ENCODE results near the gene TFB2M.

Gene TFB2M

DNA sequence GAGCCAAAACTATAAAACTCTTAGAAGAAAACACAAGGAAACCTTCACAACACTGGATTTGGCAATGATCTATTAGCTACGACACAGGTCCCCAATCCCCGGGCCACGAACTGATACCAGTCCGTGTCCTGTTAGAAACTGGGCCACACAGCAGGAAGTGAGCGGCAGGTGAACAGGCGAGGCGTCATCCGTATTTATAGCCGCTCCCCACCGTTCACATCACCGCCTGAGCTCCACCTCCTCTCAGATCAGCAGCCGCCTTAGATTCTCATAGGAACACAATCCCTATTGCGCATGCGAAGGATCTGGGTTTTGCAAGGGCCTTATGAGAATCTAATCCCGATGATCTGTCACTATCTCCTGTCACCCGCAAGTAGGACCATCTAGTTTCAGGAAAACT lies 11.9 kb downstream of the TFB2M start:
- Histone ChIP-seq H3K27me3 (no peaks in the 10 kb centered on the region), H3K27ac (no peak overlapping the region), H3K9me3 (no peaks in the 10 kb centered on the region), H3K36me3 (peaks cover 34% of the 10 kb centered on the region), H3K4me1 (ENCODE audit: control insufficient read depth in 1 of 2, insufficient read depth in 1 of 2, low read depth in 1 of 2, low read length in 1 of 2) (no peaks in the 10 kb centered on the region), H3K4me3 (ENCODE audit: low read depth in 1 of 2, low read length in 1 of 2) (no peak overlapping the region)
- TF ChIP-seq, protein P1, sequence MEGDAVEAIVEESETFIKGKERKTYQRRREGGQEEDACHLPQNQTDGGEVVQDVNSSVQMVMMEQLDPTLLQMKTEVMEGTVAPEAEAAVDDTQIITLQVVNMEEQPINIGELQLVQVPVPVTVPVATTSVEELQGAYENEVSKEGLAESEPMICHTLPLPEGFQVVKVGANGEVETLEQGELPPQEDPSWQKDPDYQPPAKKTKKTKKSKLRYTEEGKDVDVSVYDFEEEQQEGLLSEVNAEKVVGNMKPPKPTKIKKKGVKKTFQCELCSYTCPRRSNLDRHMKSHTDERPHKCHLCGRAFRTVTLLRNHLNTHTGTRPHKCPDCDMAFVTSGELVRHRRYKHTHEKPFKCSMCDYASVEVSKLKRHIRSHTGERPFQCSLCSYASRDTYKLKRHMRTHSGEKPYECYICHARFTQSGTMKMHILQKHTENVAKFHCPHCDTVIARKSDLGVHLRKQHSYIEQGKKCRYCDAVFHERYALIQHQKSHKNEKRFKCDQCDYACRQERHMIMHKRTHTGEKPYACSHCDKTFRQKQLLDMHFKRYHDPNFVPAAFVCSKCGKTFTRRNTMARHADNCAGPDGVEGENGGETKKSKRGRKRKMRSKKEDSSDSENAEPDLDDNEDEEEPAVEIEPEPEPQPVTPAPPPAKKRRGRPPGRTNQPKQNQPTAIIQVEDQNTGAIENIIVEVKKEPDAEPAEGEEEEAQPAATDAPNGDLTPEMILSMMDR (IDR thresholded peaks at IDR 0.05): no peak

DNA sequence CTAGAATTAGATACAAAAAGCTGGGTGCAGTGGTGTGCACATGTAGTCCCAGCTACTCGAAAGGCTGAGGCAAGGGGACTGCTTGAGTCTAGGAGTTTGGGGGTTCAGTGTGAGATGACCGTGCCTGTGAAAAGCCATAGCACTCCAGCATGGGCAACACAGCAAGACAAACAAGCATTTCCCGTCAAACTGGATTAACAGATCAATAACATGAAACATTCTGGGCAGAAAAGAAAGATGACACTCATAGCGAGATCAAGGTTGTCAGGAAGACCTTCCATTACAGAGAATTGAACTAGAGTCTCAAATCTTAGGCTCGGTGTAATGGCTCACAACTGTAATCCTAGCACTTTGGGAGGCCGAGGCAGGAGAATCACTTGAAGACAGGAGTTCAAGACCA lies 14.0 kb downstream of the TFB2M start:
- H3K4me3 ChIP-seq (ENCODE audit: low read depth in 1 of 2, low read length in 1 of 2): no peak overlapping the region
- no peaks in the 10 kb centered on the region for H3K4me1 ChIP-seq (ENCODE audit: control insufficient read depth in 1 of 2, insufficient read depth in 1 of 2, low read depth in 1 of 2, low read length in 1 of 2)
- peaks cover 40% of the 10 kb centered on the region for H3K36me3 ChIP-seq
- no peaks in the 10 kb centered on the region for H3K27me3 ChIP-seq
- no peaks in the 10 kb centered on the region for H3K9me3 ChIP-seq
- TF ChIP-seq, protein P1 (IDR thresholded peaks at IDR 0.05): no peak
- H3K27ac ChIP-seq: no peak overlapping the region

DNA sequence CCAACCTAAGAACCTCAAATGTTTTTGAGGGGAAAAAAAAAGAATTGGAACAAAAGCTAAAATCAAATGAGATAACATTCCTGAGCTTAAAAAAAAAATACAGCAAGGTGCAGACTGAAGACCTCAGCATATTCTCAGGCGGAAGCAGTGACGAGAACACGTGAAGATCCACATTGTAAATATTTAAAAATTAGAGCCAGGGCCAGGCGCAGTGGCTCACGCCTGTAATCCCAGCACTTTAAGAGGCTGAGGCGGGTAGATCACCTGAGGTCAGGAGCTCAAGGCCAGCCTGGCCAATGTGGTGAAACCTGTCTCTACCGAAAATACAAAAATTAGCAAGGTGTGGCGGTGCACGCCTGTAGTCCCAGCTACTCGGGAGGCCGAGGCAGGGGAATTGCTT lies 15.7 kb downstream of the TFB2M start:
- H3K4me1 ChIP-seq (ENCODE audit: control insufficient read depth in 1 of 2, insufficient read depth in 1 of 2, low read depth in 1 of 2, low read length in 1 of 2): no peaks in the 10 kb centered on the region
- TF ChIP-seq, protein P1 (IDR thresholded peaks at IDR 0.05): no peak
- no peaks in the 10 kb centered on the region for H3K9me3 ChIP-seq
- no peak overlapping the region for H3K4me3 ChIP-seq (ENCODE audit: low read depth in 1 of 2, low read length in 1 of 2)
- no peak overlapping the region for H3K27ac ChIP-seq
- no peaks in the 10 kb centered on the region for H3K27me3 ChIP-seq
- H3K36me3 ChIP-seq: peaks cover 29% of the 10 kb centered on the region

DNA sequence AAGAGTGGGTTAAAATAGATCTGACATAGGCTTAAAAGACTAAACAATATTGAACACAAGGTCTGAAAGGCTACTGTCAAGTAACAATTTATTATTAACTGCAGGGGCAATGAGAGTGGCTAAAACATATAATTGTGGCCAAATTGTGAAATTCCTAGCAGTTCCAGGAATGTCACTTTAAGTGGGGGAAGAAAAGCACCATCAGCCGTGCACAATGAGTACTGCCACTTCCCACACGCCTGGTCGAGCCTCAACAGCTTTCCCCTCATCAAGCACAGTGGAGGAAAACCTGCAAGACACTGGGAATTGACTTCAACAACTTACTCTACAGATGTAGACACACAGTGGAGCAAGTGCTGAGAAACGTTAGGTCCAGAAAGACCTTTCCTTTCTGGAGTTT lies 16.4 kb downstream of the TFB2M start:
- H3K36me3 ChIP-seq: peaks cover 34% of the 10 kb centered on the region
- H3K4me3 ChIP-seq (ENCODE audit: low read depth in 1 of 2, low read length in 1 of 2): no peak overlapping the region
- no peaks in the 10 kb centered on the region for H3K4me1 ChIP-seq (ENCODE audit: control insufficient read depth in 1 of 2, insufficient read depth in 1 of 2, low read depth in 1 of 2, low read length in 1 of 2)
- TF ChIP-seq, protein P1 (IDR thresholded peaks at IDR 0.05): no peak
- H3K9me3 ChIP-seq: no peaks in the 10 kb centered on the region
- H3K27me3 ChIP-seq: no peaks in the 10 kb centered on the region
- no peak overlapping the region for H3K27ac ChIP-seq

DNA sequence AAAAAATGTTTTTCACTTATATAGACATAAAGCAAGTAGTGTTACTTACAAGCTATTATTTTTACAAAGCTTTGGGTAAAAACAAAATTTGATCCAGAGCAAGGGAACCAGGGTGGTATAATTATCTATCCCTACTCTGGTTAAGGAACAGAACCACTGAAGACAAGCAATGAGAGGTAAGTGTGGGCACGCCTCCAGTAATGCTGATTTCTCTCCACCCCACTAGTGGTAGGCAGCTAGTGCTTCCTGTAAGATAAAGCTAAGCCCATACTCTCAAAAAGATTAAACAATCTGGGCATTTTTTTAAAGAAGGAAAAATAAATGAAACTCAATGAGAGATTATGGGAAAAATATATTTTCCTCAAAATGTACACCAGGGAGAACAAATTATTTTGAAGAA lies 22.1 kb downstream of the TFB2M start:
- no peak overlapping the region for H3K4me3 ChIP-seq (ENCODE audit: low read depth in 1 of 2, low read length in 1 of 2)
- H3K27me3 ChIP-seq: no peaks in the 10 kb centered on the region
- H3K9me3 ChIP-seq: no peaks in the 10 kb centered on the region
- no peak overlapping the region for H3K27ac ChIP-seq
- TF ChIP-seq, protein P1 (IDR thresholded peaks at IDR 0.05): no peak
- H3K4me1 ChIP-seq (ENCODE audit: control insufficient read depth in 1 of 2, insufficient read depth in 1 of 2, low read depth in 1 of 2, low read length in 1 of 2): peaks cover 0 to 10% of the 10 kb centered on the region in 2 experiments
- H3K36me3 ChIP-seq: peaks cover 21% of the 10 kb centered on the region

All from neutrophil (primary cell).